Measurements from ENCODE around the gene EFNA1. TPM values are rescaled to one million over a fixed set of nuclear protein-coding genes. Genes with fewer than 3 reads are reported as not detected.

EFNA1 gene
- total RNA-seq, 1 experiment from 2014 or later, result 35.7 TPM

GRCh38 chr1:155177192-155177917, 49.7 kb downstream of the EFNA1 start:
- Histone ChIP-seq H3F3A (ENCODE audit: insufficient read depth, low read depth) (peaks cover 25% of the 10 kb centered on the region; the same call in 1 of the 2 replicates), H3K27ac (peak overlapping the region; percentile 63), H3K79me2 (ENCODE audit: low read depth) (peaks cover 7% of the 10 kb centered on the region), H3K4me1 (replicated peaks; ENCODE audit: insufficient read depth) (peaks cover 25% of the 10 kb centered on the region), H4K20me1 (ENCODE audit: insufficient read depth) (no peaks in the 10 kb centered on the region), H3K9me3 (ENCODE audit: insufficient read depth, low read depth) (no peaks in the 10 kb centered on the region), H3K4me2 (peak overlapping the region; percentile 71), H3K9me2 (ENCODE audit: insufficient read depth) (no peaks in the 10 kb centered on the region), H2AFZ (no peak overlapping the region), H3K27me3 (ENCODE audit: insufficient read depth, low read depth) (no peaks in the 10 kb centered on the region), H3K36me3 (ENCODE audit: low read depth) (no peaks in the 10 kb centered on the region), H3K4me3 (peak overlapping the region; percentile 28; the same call in 1 of the 2 replicates)
- TF ChIP-seq CTCF (conservative IDR thresholded peaks at IDR 0.05) (no peak), EZH2 (IDR thresholded peaks at IDR 0.05; ENCODE audit: low read depth) (no peak)
- peak; percentile 79 to 85 for DNase-seq
- intact Hi-C loops (cut with micrococcal nuclease; ENCODE audit: unreplicated experiment), result loop anchor here (2.0 kb wide), 1 partner anchor 15 kb away; no protein-coding TSS in a partner anchor
- CTCF ChIA-PET, result interaction anchor here (0.5 to 1.1 kb wide), 4 partner anchors 16 to 216 kb away, joined by 3 to 13 read pairs (median 8); no protein-coding TSS in a partner anchor
- POLR2A ChIA-PET (ENCODE audit: unreplicated experiment), result interaction anchor here (0.6 to 1.2 kb wide), 3 partner anchors 17 to 147 kb away, joined by 3 to 17 read pairs (median 4); no protein-coding TSS in a partner anchor
- BruUV-seq (replicated peaks), result no TSS peak

GRCh38 chr1:155177918-155178281, 50.2 kb downstream of the EFNA1 start:
- no peak for DNase-seq
- Histone ChIP-seq H3K36me3 (ENCODE audit: low read depth) (no peaks in the 10 kb centered on the region), H3K79me2 (ENCODE audit: low read depth) (peaks cover 1% of the 10 kb centered on the region; the same call in 1 of the 2 replicates), H3K9me3 (ENCODE audit: insufficient read depth, low read depth) (no peaks in the 10 kb centered on the region), H3K27ac (no peak overlapping the region), H3K9me2 (ENCODE audit: insufficient read depth) (no peaks in the 10 kb centered on the region), H3K4me1 (replicated peaks; ENCODE audit: insufficient read depth) (peaks cover 25% of the 10 kb centered on the region), H4K20me1 (ENCODE audit: insufficient read depth) (no peaks in the 10 kb centered on the region), H3F3A (ENCODE audit: insufficient read depth, low read depth) (peaks cover 25% of the 10 kb centered on the region; the same call in 1 of the 2 replicates), H3K27me3 (ENCODE audit: insufficient read depth, low read depth) (no peaks in the 10 kb centered on the region), H2AFZ (no peak overlapping the region), H3K4me2 (peak overlapping the region; percentile 71), H3K4me3 (no peak overlapping the region)
- ChIA-PET POLR2A (ENCODE audit: unreplicated experiment) (interaction anchor here (0.6 to 1.2 kb wide), 2 partner anchors 16 to 31 kb away, joined by 4 to 17 read pairs; no protein-coding TSS in a partner anchor), CTCF (interaction anchor here (1.0 kb wide), 1 partner anchor 87 kb away, joined by 3 read pairs; no protein-coding TSS in a partner anchor)
- TF ChIP-seq EZH2 (IDR thresholded peaks at IDR 0.05; ENCODE audit: low read depth), result no peak
- no TSS peak for BruUV-seq (replicated peaks)
- intact Hi-C loops (cut with micrococcal nuclease; ENCODE audit: unreplicated experiment), result loop anchor here (2.0 kb wide), 1 partner anchor 15 kb away; no protein-coding TSS in a partner anchor

GRCh38 chr1:155178441-155179111, 50.9 kb downstream of the EFNA1 start:
- ChIA-PET POLR2A (ENCODE audit: unreplicated experiment) (no interaction called here), CTCF (no interaction called here)
- no peaks in the 10 kb centered on the region for H3K9me2 ChIP-seq (ENCODE audit: insufficient read depth)
- H3K36me3 ChIP-seq (ENCODE audit: low read depth), result no peaks in the 10 kb centered on the region
- H4K20me1 ChIP-seq (ENCODE audit: insufficient read depth), result no peaks in the 10 kb centered on the region
- H3K9me3 ChIP-seq (ENCODE audit: insufficient read depth, low read depth), result no peaks in the 10 kb centered on the region
- H3K4me3 ChIP-seq, result no peak overlapping the region
- intact Hi-C loops (cut with micrococcal nuclease; ENCODE audit: unreplicated experiment), result no loop called here
- no peak overlapping the region for H3K27ac ChIP-seq
- no peak for DNase-seq
- no peak for TF ChIP-seq CTCF (conservative IDR thresholded peaks at IDR 0.05)
- TF ChIP-seq EZH2 (IDR thresholded peaks at IDR 0.05; ENCODE audit: low read depth), result no peak
- peaks cover 21% of the 10 kb centered on the region for H3K4me1 ChIP-seq (replicated peaks; ENCODE audit: insufficient read depth)
- peaks cover 25% of the 10 kb centered on the region; the same call in 1 of the 2 replicates for H3F3A ChIP-seq (ENCODE audit: insufficient read depth, low read depth)
- no peak overlapping the region for H3K4me2 ChIP-seq
- H3K27me3 ChIP-seq (ENCODE audit: insufficient read depth, low read depth), result no peaks in the 10 kb centered on the region
- no peaks in the 10 kb centered on the region for H3K79me2 ChIP-seq (ENCODE audit: low read depth)
- no TSS peak for BruUV-seq (replicated peaks)
- H2AFZ ChIP-seq, result no peak overlapping the region

Measured in PC-9 (cell line).